GM21717 (cell line): ENCODE results near the gene B2M.
"Not testable (repeated sequence)": the region's sequence is repeated elsewhere in the genome, so short reads cannot be mapped to it uniquely, and the experiment has no call there.

ENCODE experiments used
- ATAC-seq: cut with Tn5 transposase; IDR thresholded peaks from one replicate; pipeline ENCODE4 v1.9.1; 2021; ENCODE audit warnings: mild to moderate bottlenecking, moderate library complexity; ENCODE audit not compliant: unreplicated experiment

The B2M gene

DNA sequence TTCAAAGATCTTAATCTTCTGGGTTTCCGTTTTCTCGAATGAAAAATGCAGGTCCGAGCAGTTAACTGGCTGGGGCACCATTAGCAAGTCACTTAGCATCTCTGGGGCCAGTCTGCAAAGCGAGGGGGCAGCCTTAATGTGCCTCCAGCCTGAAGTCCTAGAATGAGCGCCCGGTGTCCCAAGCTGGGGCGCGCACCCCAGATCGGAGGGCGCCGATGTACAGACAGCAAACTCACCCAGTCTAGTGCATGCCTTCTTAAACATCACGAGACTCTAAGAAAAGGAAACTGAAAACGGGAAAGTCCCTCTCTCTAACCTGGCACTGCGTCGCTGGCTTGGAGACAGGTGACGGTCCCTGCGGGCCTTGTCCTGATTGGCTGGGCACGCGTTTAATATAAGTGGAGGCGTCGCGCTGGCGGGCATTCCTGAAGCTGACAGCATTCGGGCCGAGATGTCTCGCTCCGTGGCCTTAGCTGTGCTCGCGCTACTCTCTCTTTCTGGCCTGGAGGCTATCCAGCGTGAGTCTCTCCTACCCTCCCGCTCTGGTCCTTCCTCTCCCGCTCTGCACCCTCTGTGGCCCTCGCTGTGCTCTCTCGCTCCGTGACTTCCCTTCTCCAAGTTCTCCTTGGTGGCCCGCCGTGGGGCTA is at the start of gene B2M, which contains the start of gene PATL2:
TSS of gene B2M (plus strand) at position 422 of the 647 bp plus-strand sequence. CDS start at position 452, 30 bp downstream.
TSS of gene PATL2 (minus strand) at position 228 of the 647 bp plus-strand sequence. CDS start 34,833 bp downstream, outside the sequence.
- ATAC-seq, result peak; percentile 78

GRCh38 chr15:44661576-44661975 is 49.7 kb upstream of the B2M start:
- no peak for ATAC-seq

DNA sequence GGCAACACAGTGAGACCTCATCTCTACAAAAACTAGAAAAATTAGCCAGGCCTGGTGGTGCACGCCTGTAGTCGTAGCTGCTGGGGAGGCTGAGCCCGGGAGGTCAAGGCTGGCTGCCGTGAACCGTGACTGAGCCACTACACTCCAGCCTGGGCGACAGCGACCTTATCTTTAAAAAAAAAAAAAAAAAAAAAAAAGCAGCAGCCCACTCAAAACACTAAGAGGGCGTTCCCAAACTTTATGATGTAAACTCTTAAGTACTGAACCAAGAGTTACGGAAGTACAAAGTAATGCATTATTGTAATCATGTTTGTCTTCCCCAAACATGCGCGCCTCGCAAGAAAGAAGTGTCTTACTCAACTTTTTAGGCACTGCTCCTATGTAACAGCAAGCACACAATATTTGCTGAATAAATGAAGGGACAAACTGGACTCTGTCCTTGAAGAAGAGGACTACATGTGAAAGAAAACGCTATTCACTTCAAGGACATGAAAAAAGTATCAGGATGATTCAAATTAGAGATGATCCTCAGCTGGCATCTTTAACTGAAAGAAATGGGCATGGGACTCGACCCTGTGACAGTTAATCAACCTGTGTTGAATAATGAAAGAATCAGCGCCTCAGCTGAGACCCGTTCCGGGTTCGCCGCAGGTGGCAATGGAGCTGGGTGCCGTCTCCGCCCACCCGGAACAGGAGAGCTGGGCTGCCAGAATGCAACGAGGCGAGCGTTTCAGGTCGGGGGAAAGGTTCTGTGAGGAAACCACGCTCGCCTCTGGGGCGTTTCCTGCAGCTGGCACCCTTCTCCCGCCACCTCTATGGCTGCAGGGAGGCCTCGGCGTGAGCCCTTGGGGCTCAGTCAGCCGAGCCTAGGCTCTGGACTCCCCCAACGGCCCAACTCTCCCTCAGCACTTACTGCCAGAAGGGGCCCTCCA is 48.6 kb upstream of the B2M start:
- ATAC-seq, result peak; percentile 56

GRCh38 chr15:44663410-44664308 is 47.7 kb upstream of the B2M start, which contains the start of gene SPG11:
TSS of gene SPG11 (minus strand) at chr15:44663662. CDS start at chr15:44663647, 15 bp downstream.
- peak; percentile 72 for ATAC-seq

DNA sequence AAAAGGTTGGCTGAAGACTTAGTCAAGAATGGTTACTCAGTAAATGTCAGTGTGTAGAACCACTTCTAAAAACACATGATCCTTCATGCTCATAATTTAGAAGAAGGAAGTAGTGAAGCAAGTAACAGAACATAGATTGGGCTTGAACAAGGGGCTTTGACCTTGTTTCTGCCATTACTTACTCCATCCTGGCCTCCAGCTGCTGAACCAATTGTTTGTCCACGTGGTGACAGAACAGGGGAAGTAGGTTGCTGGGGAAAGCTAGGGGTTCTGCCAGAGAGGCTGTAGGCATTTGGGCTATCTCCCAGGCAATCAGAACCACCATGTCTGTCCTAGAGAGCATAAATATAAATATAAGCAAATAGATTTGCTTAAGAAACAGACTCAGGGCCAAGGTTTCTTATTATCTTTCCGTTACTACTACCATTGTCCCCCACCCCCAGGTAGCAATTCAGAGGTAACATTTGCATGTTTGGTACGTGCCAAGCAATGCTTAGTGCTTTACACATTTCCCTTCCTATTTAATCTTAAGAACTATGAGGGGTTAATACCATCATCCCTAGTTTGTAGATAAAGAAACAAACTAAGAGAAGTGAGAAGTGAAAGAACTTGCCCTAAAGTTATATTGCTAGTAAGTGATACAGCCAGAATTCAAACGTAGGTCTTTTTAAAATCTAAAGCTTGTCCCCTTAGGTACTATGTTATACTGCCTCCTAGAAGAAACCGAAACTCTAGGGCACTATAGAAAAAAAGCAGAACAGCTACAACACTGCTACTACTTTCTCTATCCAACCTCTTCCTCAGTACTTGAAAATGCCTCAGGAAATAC is 44.9 kb upstream of the B2M start:
- ATAC-seq, result no peak

DNA sequence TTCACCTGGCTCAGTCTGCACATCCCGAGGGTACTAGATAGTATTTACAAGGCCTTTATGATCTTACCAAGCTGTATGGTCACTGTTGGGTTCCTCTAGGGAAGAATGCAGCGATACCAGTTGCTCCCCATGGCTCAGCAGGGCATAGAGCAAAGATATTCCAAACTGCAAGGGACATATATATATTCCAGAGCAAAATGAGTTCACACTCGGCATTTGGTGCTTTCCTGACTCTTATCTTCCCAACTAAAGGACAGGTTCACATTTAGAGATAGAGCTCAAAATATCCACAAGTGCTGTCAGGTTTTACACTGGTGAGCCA is 44.3 kb upstream of the B2M start:
- no peak for ATAC-seq

GRCh38 chr15:44668921-44669320 is 42.4 kb upstream of the B2M start:
- ATAC-seq, result no peak

GRCh38 chr15:44670087-44670950 is 41.0 kb upstream of the B2M start:
- ATAC-seq, result no peak

- no peak for ATAC-seq
Measured at GRCh38 chr15:44673639-44674038, 37.7 kb upstream of the B2M start.

DNA sequence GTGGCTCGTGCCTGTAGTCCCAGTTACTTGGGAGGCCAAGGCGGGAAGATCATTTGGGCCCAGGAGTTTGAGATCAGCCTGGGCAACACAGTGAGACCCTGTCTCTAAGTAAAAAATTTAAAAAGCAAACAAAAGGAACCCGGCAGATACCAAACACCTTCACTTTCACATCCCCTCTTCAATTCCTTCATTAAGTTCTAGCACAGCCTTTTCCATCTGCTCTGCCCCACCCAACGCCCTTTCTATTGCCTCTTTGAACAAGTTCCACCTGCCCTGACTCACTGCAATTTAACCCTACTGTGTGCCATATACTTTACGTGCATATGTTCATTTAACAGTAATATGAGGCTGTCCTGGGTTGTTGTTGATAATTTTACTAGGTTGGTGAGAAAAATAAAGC is 35.4 kb upstream of the B2M start:
- ATAC-seq, result no peak

DNA sequence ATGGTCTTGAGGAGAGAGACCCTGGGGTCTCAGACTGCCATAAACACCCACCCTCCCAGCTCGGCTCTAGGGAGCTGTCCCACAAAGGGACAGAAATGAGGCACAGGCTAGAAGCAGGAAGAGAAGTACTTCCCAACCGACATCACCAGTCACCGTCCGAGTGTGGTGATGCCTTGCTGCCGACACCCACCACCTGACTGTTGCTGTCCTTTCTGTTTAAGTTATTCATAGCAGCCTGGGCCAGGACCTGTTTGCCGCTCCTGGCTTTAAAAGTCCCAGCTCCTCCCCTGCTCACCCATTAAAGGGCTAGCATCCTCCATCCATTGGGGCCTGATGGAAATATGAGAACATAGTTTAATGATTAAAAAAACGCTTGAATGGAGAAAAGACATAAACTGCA is 34.6 kb upstream of the B2M start:
- no peak for ATAC-seq

DNA sequence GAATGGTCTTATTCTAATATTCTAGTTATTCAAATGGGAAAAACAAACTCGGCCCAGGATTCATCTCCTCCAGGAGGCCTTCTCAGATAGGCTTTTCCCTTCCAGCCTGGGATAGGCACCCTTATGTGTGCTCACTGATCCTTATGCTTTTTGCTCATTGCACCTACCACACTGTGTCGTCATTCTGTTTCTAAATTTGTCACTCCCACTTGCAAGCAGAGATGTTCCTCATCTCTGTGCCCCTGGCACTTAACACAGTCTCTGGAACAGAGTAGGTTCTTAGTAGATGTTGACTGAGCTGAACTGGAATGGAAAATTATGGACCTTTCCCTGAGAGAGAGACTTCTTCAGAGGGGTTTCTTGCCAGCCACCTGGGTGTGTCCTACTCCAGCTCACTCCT is 29.1 kb upstream of the B2M start:
- no peak for ATAC-seq

DNA sequence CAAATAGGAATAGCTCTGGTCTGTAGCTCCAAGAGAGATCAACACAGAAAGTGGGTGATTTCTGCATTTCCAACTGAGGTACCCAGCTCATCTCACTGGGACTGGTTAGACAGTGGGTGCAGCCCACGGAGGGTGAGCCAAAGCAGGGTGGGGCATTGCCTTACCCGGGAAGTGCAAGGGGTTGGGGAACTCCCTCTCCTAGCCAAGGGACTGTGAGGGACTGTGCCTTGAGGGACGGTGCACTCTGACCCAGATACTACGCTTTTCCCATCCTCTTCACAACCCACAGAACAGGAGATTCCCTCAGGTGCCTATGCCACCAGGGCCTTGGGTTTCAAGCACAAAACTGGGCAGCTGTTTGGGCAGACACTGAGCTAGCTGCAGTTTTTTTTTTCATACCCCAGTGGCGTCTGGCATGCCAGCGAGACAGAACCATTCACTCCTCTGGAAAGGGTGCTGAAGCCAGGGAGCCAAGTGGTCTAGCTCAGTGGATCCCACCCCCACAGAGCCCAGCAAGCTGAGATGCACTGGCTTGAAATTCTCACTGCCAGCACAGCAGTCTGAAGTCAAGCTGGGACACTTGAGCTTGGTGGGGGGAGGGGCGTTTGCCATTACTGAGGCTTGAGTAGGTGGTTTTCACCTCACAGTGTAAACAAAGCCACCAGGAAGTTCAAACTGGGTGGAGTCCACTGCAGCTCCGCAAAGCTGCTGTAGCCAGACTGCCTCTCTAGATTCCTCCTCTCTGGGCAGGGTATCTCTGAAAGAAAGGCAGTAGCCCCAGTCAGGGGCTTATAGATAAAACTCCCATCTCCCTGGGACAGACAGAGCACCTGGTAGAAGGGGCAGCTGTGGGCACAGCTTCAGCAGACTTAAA is 28.3 kb upstream of the B2M start:
- ATAC-seq, result not testable (repeated sequence)

DNA sequence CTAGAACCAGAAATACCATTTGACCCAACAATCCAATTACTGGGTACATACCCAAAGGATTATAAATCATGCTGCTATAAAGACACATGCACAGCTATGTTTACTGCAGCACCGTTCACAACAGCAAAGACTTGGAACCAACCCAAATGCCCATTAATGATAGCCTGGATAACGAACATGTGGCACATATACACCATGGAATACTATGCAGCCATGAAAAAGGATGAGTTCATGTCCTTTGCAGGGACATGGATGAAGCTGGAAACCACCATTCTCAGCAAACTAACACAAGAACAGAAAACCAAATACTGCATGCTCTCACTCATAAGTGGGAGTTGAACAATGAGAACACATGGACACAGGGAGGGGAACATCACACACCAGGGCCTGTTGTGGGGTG is 22.0 kb upstream of the B2M start:
- not testable (repeated sequence) for ATAC-seq

- ATAC-seq, result not testable (repeated sequence)
Measured at GRCh38 chr15:44690245-44690644, 21.1 kb upstream of the B2M start.

DNA sequence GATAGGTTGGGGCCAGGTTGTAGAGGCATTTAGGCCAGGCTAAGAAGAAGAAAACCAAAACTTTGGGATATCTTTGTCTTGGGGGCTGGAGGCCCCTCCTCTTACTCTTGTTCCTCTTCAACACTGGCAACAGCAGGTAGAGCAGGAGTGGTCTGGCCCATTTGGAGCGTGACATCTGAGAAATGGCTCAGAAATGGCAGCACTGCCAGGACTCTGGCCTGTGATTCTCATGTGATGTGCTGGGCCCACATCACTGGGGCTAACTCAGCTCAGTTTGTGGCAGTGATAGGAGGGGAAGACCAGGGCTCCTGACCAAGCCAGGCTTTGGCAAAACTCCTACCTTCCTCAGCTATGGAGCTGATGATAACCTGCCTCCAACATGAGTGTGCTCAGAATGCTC is 18.7 kb upstream of the B2M start:
- ATAC-seq, result no peak

DNA sequence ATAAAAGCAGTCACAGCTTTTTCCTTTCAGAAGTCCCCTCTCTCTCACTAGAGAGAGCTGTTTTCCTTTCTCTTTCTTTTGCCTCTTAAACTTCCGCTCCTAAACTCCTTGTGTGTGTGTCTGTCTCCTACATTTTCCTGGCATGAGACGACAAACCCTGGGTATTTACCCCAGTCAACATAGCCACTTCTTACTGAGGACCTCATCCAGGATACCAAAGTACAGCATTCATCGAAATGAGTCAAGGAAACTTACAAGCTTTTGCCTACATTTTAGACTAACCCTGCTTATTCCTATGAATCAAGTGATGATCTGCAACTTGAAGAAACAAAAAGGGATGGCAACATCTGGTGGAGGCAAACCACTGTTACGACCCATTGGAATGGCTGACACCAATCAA is 16.9 kb upstream of the B2M start:
- no peak for ATAC-seq

- ATAC-seq, result no peak
Measured at GRCh38 chr15:44695294-44695693, 16.0 kb upstream of the B2M start.
